ENCODE data around the gene GRM1.
A peak's percentile ranks its signal among the peaks of the same experiment; 100 is the strongest.

The GRM1 gene

GRCh38 chr6:146244630-146245143 is 215.8 kb downstream of the GRM1 start:
- ATAC-seq, result no peak
- no peak for TF ChIP-seq ARNTL (CRISPR knock-in tag; IDR thresholded peaks at IDR 0.05; ENCODE audit: borderline replicate concordance, low read depth)
- no peak for TF ChIP-seq ZNF565 (CRISPR knock-in tag; conservative IDR thresholded peaks at IDR 0.05; ENCODE audit: low read depth)
- TF ChIP-seq PATZ1 (CRISPR knock-in tag; IDR thresholded peaks at IDR 0.05; ENCODE audit: borderline replicate concordance), result no peak

GRCh38 chr6:146246028-146246427 is 217.2 kb downstream of the GRM1 start:
- peak; percentile 40; the same call in 1 of the 3 replicates for ATAC-seq
- no peak for TF ChIP-seq ARNTL (CRISPR knock-in tag; IDR thresholded peaks at IDR 0.05; ENCODE audit: borderline replicate concordance, low read depth)
- no peak for TF ChIP-seq CSRNP3 (CRISPR knock-in tag; IDR thresholded peaks at IDR 0.05)
- TF ChIP-seq ZC3H10 (CRISPR knock-in tag; IDR thresholded peaks at IDR 0.05), result no peak
- TF ChIP-seq ZNF565 (CRISPR knock-in tag; conservative IDR thresholded peaks at IDR 0.05; ENCODE audit: low read depth), result no peak
- no peak for TF ChIP-seq TSHZ2 (CRISPR knock-in tag; IDR thresholded peaks at IDR 0.05)
- TF ChIP-seq CREB5 (CRISPR knock-in tag; IDR thresholded peaks at IDR 0.05; ENCODE audit: low read depth), result no peak
- no peak for TF ChIP-seq ISL1 (CRISPR knock-in tag; IDR thresholded peaks at IDR 0.05)
- TF ChIP-seq PPARA (CRISPR knock-in tag; IDR thresholded peaks at IDR 0.05; ENCODE audit: borderline replicate concordance), result no peak

- ATAC-seq, result no peak
- TF ChIP-seq TCF4 (CRISPR knock-in tag; IDR thresholded peaks at IDR 0.05; ENCODE audit: borderline replicate concordance), result no peak
- TF ChIP-seq ZNF565 (CRISPR knock-in tag; conservative IDR thresholded peaks at IDR 0.05; ENCODE audit: low read depth), result no peak
- no peak for TF ChIP-seq PPARA (CRISPR knock-in tag; IDR thresholded peaks at IDR 0.05; ENCODE audit: borderline replicate concordance)
- TF ChIP-seq ZFP3 (CRISPR knock-in tag; IDR thresholded peaks at IDR 0.05), result no peak
- TF ChIP-seq SNAI2 (CRISPR knock-in tag; IDR thresholded peaks at IDR 0.05), result no peak
Observed at GRCh38 chr6:146253691-146254090, 224.8 kb downstream of the GRM1 start.

- TF ChIP-seq BACH2 (CRISPR knock-in tag; IDR thresholded peaks at IDR 0.05; ENCODE audit: borderline replicate concordance) (no peak), ZFP30 (CRISPR knock-in tag; IDR thresholded peaks at IDR 0.05) (no peak), CSDC2 (CRISPR knock-in tag; IDR thresholded peaks at IDR 0.05) (no peak), ZFP3 (CRISPR knock-in tag; IDR thresholded peaks at IDR 0.05) (no peak), SNAI2 (CRISPR knock-in tag; IDR thresholded peaks at IDR 0.05) (no peak), ZNF565 (CRISPR knock-in tag; conservative IDR thresholded peaks at IDR 0.05; ENCODE audit: low read depth) (no peak), CREB5 (CRISPR knock-in tag; IDR thresholded peaks at IDR 0.05; ENCODE audit: low read depth) (no peak), RARB (CRISPR knock-in tag; IDR thresholded peaks at IDR 0.05) (no peak), ZNF8 (CRISPR knock-in tag; IDR thresholded peaks at IDR 0.05) (no peak), OSR1 (CRISPR knock-in tag; IDR thresholded peaks at IDR 0.05) (no peak), ARNTL (CRISPR knock-in tag; IDR thresholded peaks at IDR 0.05; ENCODE audit: borderline replicate concordance, low read depth) (no peak), TSHZ2 (CRISPR knock-in tag; IDR thresholded peaks at IDR 0.05) (no peak), ESRRG (CRISPR knock-in tag; IDR thresholded peaks at IDR 0.05) (no peak), ISL1 (CRISPR knock-in tag; IDR thresholded peaks at IDR 0.05) (no peak), GLIS3 (CRISPR knock-in tag; IDR thresholded peaks at IDR 0.05) (no peak)
- ATAC-seq, result no peak
Observed at GRCh38 chr6:146258206-146258605, 229.3 kb downstream of the GRM1 start.

All from SK-N-SH treated with all-trans-retinoic acid at 6 μM for 48 hours (cell line).